K562 (cell line): ENCODE measurements around the gene SLC6A16. TPM values are rescaled to one million over a fixed set of nuclear protein-coding genes. Genes with fewer than 3 reads are reported as not detected.
"Not testable (repeated sequence)": the region's sequence is repeated elsewhere in the genome, so short reads cannot be mapped to it uniquely, and the experiment has no call there.

ENCODE experiments used
- ATAC-seq: fragments of 200-7000 bp; cut with Tn5 transposase; 3 replicates; pipeline ENCODE4 v1.9.1; 2020; ENCODE audit warnings: moderate library complexity
- BruUV-seq: library from RNA; stranded (reverse); fragments of 400-500 nt; replicated peaks from 2 replicates; lab custom pipeline; 2021; lab: Mats Ljungman, UMichigan
- CTCF ChIA-PET: fragments of 300-600 bp; formaldehyde crosslinking; extraction: SDS; loops from one replicate; lab custom pipeline; 2021; ENCODE audit warnings: low intra/inter-chr PET ratio; lab: Yijun Ruan, JAX
- POLR2A ChIA-PET: fragments of 300-600, 350-650 bp; sonication (Branson Sonifier 250); formaldehyde crosslinking; extraction: SDS; loops from one replicate; lab custom pipeline; 2021; ENCODE audit warnings: antibody characterized with exemption, inconsistent platforms; lab: Yijun Ruan, JAX
- DNase-seq, 4 experiments: peaks; one replicate each; pipeline versions ENCODE4 v3.0.0 to v3.0.0-alpha.2; 2011 to 2018; ENCODE audit warnings: low spot score in 3 of 4, mixed read lengths in 3 of 4; ENCODE audit errors: extremely low read depth in 1 of 4
- FAIRE-seq: peaks from 2 replicates; lab custom pipeline; 2011; peaks lifted over from hg19 to GRCh38; lab: Jason Lieb, UNC
- H2AFZ ChIP-seq: 2 replicates; pipeline ENCODE4 v1.6.0; 2011; ENCODE audit warnings: low read depth, low read length, control low read depth, inconsistent platforms
- H3K27ac ChIP-seq: fragments of 200-600 bp; 3 replicates; pipeline ENCODE4 v1.8.0; 2011; ENCODE audit warnings: low read depth, mild to moderate bottlenecking, control low read depth, inconsistent platforms, low read length, moderate library complexity, mixed read lengths; ENCODE audit errors: extremely low read depth
- H3K27me3 ChIP-seq, 2 experiments: fragments of 300-600 bp in 1 of 2; 2 replicates in 1 of 2; 3 replicates in 1 of 2; pipeline versions ENCODE4 v1.6.0 to v1.8.0; 2011; ENCODE audit warnings: inconsistent platforms in 2 of 2, low read length in 2 of 2, mild to moderate bottlenecking in 1 of 2, mixed read lengths in 1 of 2, moderate library complexity in 1 of 2; ENCODE audit not compliant: control insufficient read depth in 2 of 2, insufficient read depth in 2 of 2
- H3K36me3 ChIP-seq: fragments of 300-600 bp; 3 replicates; pipeline ENCODE4 v1.8.0; 2011; ENCODE audit warnings: mild to moderate bottlenecking, low read length, inconsistent platforms; ENCODE audit not compliant: control insufficient read depth, insufficient read depth
- H3K4me1 ChIP-seq, 2 experiments: fragments of 200-600 bp in 1 of 2; replicated peaks in 1 of 2; 2 replicates in 1 of 2; 3 replicates in 1 of 2; pipeline versions ENCODE4 v1.5.1 to v1.8.0; 2011; ENCODE audit warnings: inconsistent platforms in 2 of 2, low read length in 2 of 2, mild to moderate bottlenecking in 1 of 2, mixed read lengths in 1 of 2, moderate library complexity in 1 of 2; ENCODE audit not compliant: control insufficient read depth in 2 of 2, insufficient read depth in 2 of 2
- H3K4me2 ChIP-seq: 2 replicates; pipeline ENCODE4 v1.6.1; 2011; ENCODE audit warnings: low read length, control low read depth, inconsistent platforms, mixed read lengths; ENCODE audit not compliant: insufficient read depth
- H3K4me3 ChIP-seq: fragments of 200-600 bp; sonication (generic), shearing (Covaris generic); 2 replicates; pipeline ENCODE4 v1.5.1; 2016; ENCODE audit warnings: control low read depth, inconsistent platforms
- H3K79me2 ChIP-seq: fragments of 200-600 bp; 3 replicates; pipeline ENCODE4 v1.8.0; 2011; ENCODE audit warnings: low read length, inconsistent platforms; ENCODE audit not compliant: control insufficient read depth, insufficient read depth
- H3K9ac ChIP-seq, 2 experiments: 2 replicates each; pipeline versions ENCODE4 v1.6.0 to v1.6.1; 2011; ENCODE audit warnings: low read depth in 2 of 2, low read length in 2 of 2, control low read depth in 1 of 2, inconsistent platforms in 1 of 2, mild to moderate bottlenecking in 1 of 2, mixed read lengths in 1 of 2; ENCODE audit not compliant: insufficient read depth in 1 of 2
- H3K9me1 ChIP-seq: one replicate; pipeline ENCODE4 v1.6.0; 2011; ENCODE audit warnings: inconsistent platforms, mild to moderate bottlenecking, low read length, moderate library complexity; ENCODE audit not compliant: control insufficient read depth, insufficient read depth
- H3K9me3 ChIP-seq: replicated peaks from 2 replicates; pipeline ENCODE4 v1.5.1; 2011; ENCODE audit warnings: low read depth, low read length, inconsistent platforms; ENCODE audit not compliant: control insufficient read depth, insufficient read depth
- H4K20me1 ChIP-seq: replicated peaks from 2 replicates; pipeline ENCODE4 v1.6.1; 2011; ENCODE audit warnings: low read length, inconsistent platforms, mixed read lengths; ENCODE audit not compliant: control insufficient read depth, insufficient read depth
- NONO ChIP-seq, 2 experiments: fragments of 200-400 bp in 1 of 2; fragments of 450-650 bp in 1 of 2; formaldehyde crosslinking in 1 of 2; IDR thresholded peaks; 2 replicates each; pipeline ENCODE4 v1.6.1; 2017; ENCODE audit warnings: low read depth in 2 of 2, mild to moderate bottlenecking in 2 of 2, moderate library complexity in 2 of 2, low read length in 1 of 2
- PRPF4 ChIP-seq: fragments of 200-400 bp; formaldehyde crosslinking; IDR thresholded peaks from one replicate; pipeline ENCODE4 v1.6.1; 2017; ENCODE audit warnings: low read length, low read depth, mild to moderate bottlenecking; ENCODE audit not compliant: insufficient read depth, poor library complexity, severe bottlenecking
- SAFB ChIP-seq: fragments of 200-400 bp; formaldehyde crosslinking; IDR thresholded peaks from 2 replicates; pipeline ENCODE4 v1.6.1; 2017; ENCODE audit warnings: low read depth, low read length, borderline replicate concordance
- ZNF121 ChIP-seq: sonication (generic); formaldehyde crosslinking; conservative IDR thresholded peaks from 2 replicates; pipeline ENCODE4 v1.8.0; 2022; ENCODE audit warnings: missing genetic modification reagents
- WGBS: fragments of 100-300 bp; shearing (Covaris generic); methylation state at CpG from one replicate; pipeline ENCODE4 v1.1.6; 2016; ENCODE audit warnings: low coverage, mixed read lengths; ENCODE audit not compliant: insufficient coverage; ENCODE audit errors: missing lambda C conversion rate; 5-methylcytosine and 5-hydroxymethylcytosine counted together
- in situ Hi-C: fragments of 300-500 bp; cut with MboI; formaldehyde crosslinking; loops from 4 replicates; pipeline ENCODE4 v1.15.0; 2018; ENCODE audit warnings: inconsistent platforms, mixed read lengths
- intact Hi-C: fragments of 100-400 bp; cut with micrococcal nuclease; formaldehyde crosslinking; loops from 2 replicates; pipeline ENCODE4 v1.14.2; 2022
- polyA plus RNA-seq, 8 experiments: library from polyadenylated mRNA; depleted of rRNA in 4 of 8; stranded (reverse) in 5 of 8; unstranded in 3 of 8; fragments of >200 nt; fragmentation: Nextera tagmentation in 2 of 8; fragmentation: Illumina TruSeq in 1 of 8; extraction: Ambion mirVana in 2 of 8; extraction: Trizol in 1 of 8; gene quantifications; 2 replicates each; pipeline versions ENCODE4 v1.2.1 to v1.2.3, GENCODE V29; 2011 to 2014; ENCODE audit warnings: inconsistent platforms in 1 of 8, missing spikeins in 1 of 8
- total RNA-seq, 7 experiments: library from RNA; depleted of rRNA in 6 of 7; stranded (reverse); fragments of >200 nt in 6 of 7; fragmentation: Illumina TruSeq in 2 of 7; extraction: Trizol in 2 of 7; gene quantifications; 2 replicates each; pipeline versions ENCODE4 v1.2.1 to v1.2.3, GENCODE V29; 2011 to 2021; ENCODE audit warnings: low replicate concordance in 1 of 7
- TF ChIP-seq, protein P1 (sequence below): fragments of 450-650 bp; IDR thresholded peaks from 2 replicates; pipeline ENCODE4 v1.6.1; 2018; ENCODE audit warnings: mild to moderate bottlenecking, low read depth; ENCODE audit not compliant: partially characterized antibody

SLC6A16 gene
- total and polyA plus RNA-seq, 9 of the 15 experiments (the other 6 are each of a cell fraction or from before 2014, with no cell fraction given): 0.05 to 0.95 (median 0.36) TPM

- TF ChIP-seq ZNF121: no peak
- no peak for TF ChIP-seq NONO (IDR thresholded peaks at IDR 0.05; ENCODE audit: low read depth in 2 of 2, low read length in 1 of 2)
- TF ChIP-seq SAFB: no peak
Measured at GRCh38 chr19:49326165-49326704, 1.2 kb upstream of the SLC6A16 start (continued).

DNA sequence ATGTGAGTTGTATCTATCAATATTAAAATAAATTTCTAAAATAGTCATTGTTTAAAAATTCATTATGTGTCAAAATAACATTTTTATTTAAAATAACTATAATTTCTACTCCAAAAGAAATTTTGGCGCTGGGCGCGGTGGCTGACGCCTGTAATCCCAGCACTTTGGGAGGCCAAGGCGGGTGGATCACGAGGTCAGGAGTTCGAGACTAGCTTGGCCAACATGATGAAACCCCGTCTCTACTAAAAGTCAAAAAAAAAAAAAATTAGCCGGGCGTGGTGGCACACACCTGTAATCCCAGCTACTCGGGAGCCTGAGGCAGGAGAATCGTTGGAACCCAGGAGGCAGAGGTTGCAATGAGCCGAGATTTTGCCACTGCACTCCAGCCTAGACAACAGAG is 765 bp upstream of the SLC6A16 start:
- not testable (repeated sequence) for ATAC-seq
- WGBS: 65% methylated on average over 11 of the region's 13 CpGs

GRCh38 chr19:49318296-49318695 is 6.7 kb downstream of the SLC6A16 start:
- Histone ChIP-seq H3K4me3 (no peak overlapping the region), H3K79me2 (no peaks in the 10 kb centered on the region), H3K9me1 (no peaks in the 10 kb centered on the region), H3K9ac (no peak overlapping the region), H3K27ac (no peak overlapping the region), H3K36me3 (no peaks in the 10 kb centered on the region), H3K27me3 (no peaks in the 10 kb centered on the region), H3K9me3 (no peaks in the 10 kb centered on the region; the same call in 1 of the 2 replicates), H3K4me1 (no peaks in the 10 kb centered on the region), H4K20me1 (no peaks in the 10 kb centered on the region), H3K4me2 (no peak overlapping the region), H2AFZ (no peak overlapping the region)
- FAIRE-seq: no peak
- in situ Hi-C loops (no loop called here), intact Hi-C loops (no loop called here)
- no peak for ATAC-seq
- TF ChIP-seq, protein P1, sequence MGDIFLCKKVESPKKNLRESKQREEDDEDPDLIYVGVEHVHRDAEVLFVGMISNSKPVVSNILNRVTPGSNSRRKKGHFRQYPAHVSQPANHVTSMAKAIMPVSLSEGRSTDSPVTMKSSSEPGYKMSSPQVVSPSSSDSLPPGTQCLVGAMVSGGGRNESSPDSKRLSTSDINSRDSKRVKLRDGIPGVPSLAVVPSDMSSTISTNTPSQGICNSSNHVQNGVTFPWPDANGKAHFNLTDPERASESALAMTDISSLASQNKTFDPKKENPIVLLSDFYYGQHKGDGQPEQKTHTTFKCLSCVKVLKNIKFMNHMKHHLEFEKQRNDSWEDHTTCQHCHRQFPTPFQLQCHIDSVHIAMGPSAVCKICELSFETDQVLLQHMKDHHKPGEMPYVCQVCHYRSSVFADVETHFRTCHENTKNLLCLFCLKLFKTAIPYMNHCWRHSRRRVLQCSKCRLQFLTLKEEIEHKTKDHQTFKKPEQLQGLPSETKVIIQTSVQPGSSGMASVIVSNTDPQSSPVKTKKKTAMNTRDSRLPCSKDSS: peak; percentile 34
- no peak for TF ChIP-seq PRPF4
- no peak for DNase-seq
- POLR2A ChIA-PET: interaction anchor here (1.0 kb wide), 2 partner anchors 10 to 16 kb away, joined by 3 read pairs; no protein-coding TSS in a partner anchor
- CTCF ChIA-PET: no interaction called here
- no TSS peak for BruUV-seq

More for the DNA sequence above, 765 bp upstream of the SLC6A16 start:
- FAIRE-seq, intact Hi-C loops, DNase-seq, H3K9me1 ChIP-seq, H3K27me3 ChIP-seq, H2AFZ ChIP-seq, in situ Hi-C loops, H3K9me3 ChIP-seq, H4K20me1 ChIP-seq, BruUV-seq, H3K4me3 ChIP-seq, H3K36me3 ChIP-seq, H3K79me2 ChIP-seq, H3K4me2 ChIP-seq, H3K9ac ChIP-seq, H3K27ac ChIP-seq: not testable (repeated sequence)
- POLR2A ChIA-PET: interaction anchor here (0.7 kb wide), 2 partner anchors 94 to 1395 kb away, joined by 3 to 4 read pairs; no protein-coding TSS in a partner anchor
- H3K4me1 ChIP-seq: peaks cover 5 to 21% of the 10 kb centered on the region in 2 experiments; a peak in 4 of 5 replicates
- CTCF ChIA-PET: interaction anchor here (0.6 kb wide), 1 partner anchor 26 kb away, joined by 3 read pairs; no protein-coding TSS in a partner anchor
